Measurements from ENCODE around the gene GLYAT. TPM values are rescaled to one million over a fixed set of nuclear protein-coding genes. Genes with fewer than 3 reads are reported as not detected.
"Not testable (repeated sequence)": the region's sequence is repeated elsewhere in the genome, so short reads cannot be mapped to it uniquely, and the experiment has no call there.

Gene GLYAT
- total RNA-seq, 6 experiments from 2014 or later, result 62.2 to 399 (median 159) TPM

DNA sequence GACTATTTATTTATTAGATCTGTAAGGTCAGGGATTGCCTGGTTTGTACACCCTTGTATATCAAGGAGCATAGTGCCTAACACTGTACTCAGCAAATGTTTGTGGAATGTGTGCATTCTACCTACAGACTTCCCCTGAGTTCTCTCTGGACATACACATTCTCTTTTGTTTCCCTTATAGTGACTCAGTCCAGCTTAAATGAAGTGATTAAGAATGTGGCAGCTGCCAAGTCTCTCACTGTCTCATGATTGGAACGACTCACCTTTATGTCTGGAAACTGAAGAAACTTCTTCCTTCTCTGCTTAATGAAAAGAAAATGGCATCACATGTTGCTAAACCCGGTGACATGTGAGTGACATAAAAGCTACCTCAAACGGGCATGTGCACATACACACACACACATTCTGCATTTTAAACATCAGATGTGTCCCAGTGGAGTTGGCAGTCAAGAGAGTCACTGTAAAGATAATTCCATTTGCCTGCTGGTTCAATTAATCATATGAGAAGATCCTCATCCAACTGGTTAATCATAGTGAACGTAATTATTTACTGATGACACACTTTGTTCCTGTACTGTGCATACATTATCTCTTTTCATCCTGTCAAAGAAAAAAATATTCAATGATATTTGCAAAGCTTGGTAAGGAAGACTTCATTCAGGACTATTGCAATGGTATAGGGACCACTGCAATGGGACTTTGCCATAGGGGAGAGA, 42.8 kb downstream of the GLYAT start:
- Histone ChIP-seq H3K9me3 (no peaks in the 10 kb centered on the region), H3K4me1 (no peaks in the 10 kb centered on the region), H3K27ac (no peak overlapping the region), H3K4me3 (no peak overlapping the region), H3K36me3 (no peaks in the 10 kb centered on the region), H3K27me3 (no peaks in the 10 kb centered on the region)
- WGBS (ENCODE audit: insufficient coverage, low coverage, low lambda C conversion rate, missing lambda C conversion rate), result 82% methylated on average over 4 of the region's 4 CpGs
- intact Hi-C loops (cut with DNase I), result no loop called here
- no peak for DNase-seq
- TF ChIP-seq, protein P1, sequence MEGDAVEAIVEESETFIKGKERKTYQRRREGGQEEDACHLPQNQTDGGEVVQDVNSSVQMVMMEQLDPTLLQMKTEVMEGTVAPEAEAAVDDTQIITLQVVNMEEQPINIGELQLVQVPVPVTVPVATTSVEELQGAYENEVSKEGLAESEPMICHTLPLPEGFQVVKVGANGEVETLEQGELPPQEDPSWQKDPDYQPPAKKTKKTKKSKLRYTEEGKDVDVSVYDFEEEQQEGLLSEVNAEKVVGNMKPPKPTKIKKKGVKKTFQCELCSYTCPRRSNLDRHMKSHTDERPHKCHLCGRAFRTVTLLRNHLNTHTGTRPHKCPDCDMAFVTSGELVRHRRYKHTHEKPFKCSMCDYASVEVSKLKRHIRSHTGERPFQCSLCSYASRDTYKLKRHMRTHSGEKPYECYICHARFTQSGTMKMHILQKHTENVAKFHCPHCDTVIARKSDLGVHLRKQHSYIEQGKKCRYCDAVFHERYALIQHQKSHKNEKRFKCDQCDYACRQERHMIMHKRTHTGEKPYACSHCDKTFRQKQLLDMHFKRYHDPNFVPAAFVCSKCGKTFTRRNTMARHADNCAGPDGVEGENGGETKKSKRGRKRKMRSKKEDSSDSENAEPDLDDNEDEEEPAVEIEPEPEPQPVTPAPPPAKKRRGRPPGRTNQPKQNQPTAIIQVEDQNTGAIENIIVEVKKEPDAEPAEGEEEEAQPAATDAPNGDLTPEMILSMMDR (IDR thresholded peaks at IDR 0.05), result no peak
- no peak for TF ChIP-seq POLR2A (IDR thresholded peaks at IDR 0.05)
- no peak for ATAC-seq

DNA sequence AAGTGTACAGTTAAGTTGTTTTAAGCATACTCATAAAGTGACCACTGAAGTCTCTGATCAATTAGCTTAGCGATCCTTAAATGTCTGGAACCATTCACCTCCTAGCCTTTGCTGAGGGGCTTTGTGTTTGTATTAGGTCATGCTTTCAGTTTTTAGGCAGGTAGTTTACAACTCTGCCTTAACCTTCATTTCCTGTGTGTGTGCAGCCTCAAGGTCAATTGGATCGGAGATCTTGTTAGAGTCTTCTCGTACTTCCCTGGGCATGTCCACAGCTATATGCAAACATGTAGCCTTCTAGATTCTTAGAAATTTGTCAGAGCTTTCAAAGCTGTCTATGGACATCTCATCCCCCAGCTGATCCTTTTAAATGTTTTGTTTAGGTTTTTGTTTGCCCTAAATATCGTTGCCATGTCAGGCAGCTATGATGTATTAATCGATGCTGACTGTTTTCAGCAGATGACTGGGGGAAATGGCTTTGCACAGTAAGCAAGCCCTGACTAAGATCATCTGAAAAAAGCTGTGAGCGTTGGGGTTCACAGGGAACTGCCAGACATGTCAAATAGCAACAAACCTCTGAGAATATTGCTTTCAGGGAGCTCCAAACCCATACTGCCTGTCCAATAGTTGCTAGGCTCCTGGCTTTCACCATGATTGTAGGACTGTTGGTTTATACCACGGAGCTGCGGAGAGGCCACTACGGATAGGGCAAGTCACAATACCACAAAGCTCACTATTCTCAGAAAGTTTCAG, 45.6 kb downstream of the GLYAT start:
- Histone ChIP-seq H3K36me3 (no peaks in the 10 kb centered on the region), H3K27me3 (no peaks in the 10 kb centered on the region), H3K4me3 (no peak overlapping the region), H3K27ac (no peak overlapping the region), H3K4me1 (no peaks in the 10 kb centered on the region), H3K9me3 (no peaks in the 10 kb centered on the region)
- TF ChIP-seq POLR2A (IDR thresholded peaks at IDR 0.05), result no peak
- TF ChIP-seq, protein P1 (IDR thresholded peaks at IDR 0.05), result no peak
- ATAC-seq, result no peak
- intact Hi-C loops (cut with DNase I), result no loop called here
- DNase-seq, result no peak
- 72% methylated on average over 9 of the region's 9 CpGs for WGBS (ENCODE audit: insufficient coverage, low coverage, low lambda C conversion rate, missing lambda C conversion rate)

GRCh38 chr11:58682660-58683059, 49.1 kb downstream of the GLYAT start:
- 85% methylated on average over 3 of the region's 3 CpGs for WGBS (ENCODE audit: insufficient coverage, low coverage, low lambda C conversion rate, missing lambda C conversion rate)
- H3K27me3 ChIP-seq; DNase-seq; H3K36me3 ChIP-seq; H3K4me1 ChIP-seq; ATAC-seq; intact Hi-C loops (cut with DNase I); H3K9me3 ChIP-seq; H3K4me3 ChIP-seq; H3K27ac ChIP-seq: not testable (repeated sequence)

DNA sequence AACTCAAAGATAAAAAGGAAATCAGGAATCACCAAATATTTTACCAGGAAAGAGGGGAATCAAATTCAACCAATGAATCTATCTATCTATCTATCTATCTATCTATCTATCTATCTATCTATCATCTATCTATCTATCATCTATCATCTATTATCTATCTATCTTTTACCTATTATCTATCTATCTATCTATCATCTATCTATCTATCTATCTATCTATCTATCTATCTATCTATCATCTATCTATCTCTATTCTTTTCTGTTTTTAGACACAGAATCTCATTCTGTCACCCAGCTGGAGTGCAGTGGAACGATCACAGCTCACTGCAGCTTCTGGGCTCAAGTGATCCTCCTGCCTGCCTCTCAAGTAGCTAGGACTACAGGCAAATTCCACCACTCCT, 54.2 kb downstream of the GLYAT start:
- H3K27me3 ChIP-seq; H3K4me1 ChIP-seq; H3K36me3 ChIP-seq; H3K4me3 ChIP-seq; H3K9me3 ChIP-seq; ATAC-seq; intact Hi-C loops (cut with DNase I); H3K27ac ChIP-seq; DNase-seq: not testable (repeated sequence)
- 64% methylated on average over 1 of the region's 1 CpG for WGBS (ENCODE audit: insufficient coverage, low coverage, low lambda C conversion rate, missing lambda C conversion rate)

DNA sequence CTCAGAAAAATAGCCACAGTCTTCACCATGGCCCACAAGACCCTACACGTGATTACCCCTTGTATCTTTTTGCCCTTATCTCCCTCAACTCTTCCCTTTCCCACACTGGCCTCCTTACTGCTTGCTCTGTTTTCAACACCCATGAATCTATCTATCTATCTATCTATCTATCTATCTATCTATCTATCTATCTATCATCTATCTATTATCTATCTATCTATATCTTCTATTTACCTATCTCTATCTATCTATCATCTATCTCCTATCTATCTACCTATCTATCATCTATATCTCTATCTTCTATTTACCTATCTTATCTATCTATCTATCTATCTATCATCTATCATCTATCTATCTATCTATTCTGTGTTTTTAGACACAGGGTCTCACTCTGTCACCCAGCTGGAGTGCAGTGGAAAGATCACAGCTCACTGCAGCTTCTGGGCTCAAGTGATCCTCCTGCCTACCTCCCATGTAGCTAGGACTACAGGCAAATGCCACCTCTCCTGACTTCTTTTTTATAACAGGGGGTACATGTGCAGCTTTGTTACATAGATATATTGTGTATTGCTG, 55.1 kb downstream of the GLYAT start:
- DNase-seq, result no peak

More for the DNA sequence above, 55.1 kb downstream of the GLYAT start:
- no peak overlapping the region for H3K27ac ChIP-seq
- 53% methylated on average over 1 of the region's 1 CpG for WGBS (ENCODE audit: insufficient coverage, low coverage, low lambda C conversion rate, missing lambda C conversion rate)
- ATAC-seq, result no peak
- intact Hi-C loops (cut with DNase I), result no loop called here
- H3K4me3 ChIP-seq, result no peak overlapping the region
- no peak for TF ChIP-seq POLR2A (IDR thresholded peaks at IDR 0.05)
- TF ChIP-seq, protein P1 (IDR thresholded peaks at IDR 0.05), result no peak
- H3K36me3 ChIP-seq, result no peaks in the 10 kb centered on the region
- peaks cover 0 to 4% (median 0%) of the 10 kb centered on the region in 4 donors for H3K4me1 ChIP-seq
- no peaks in the 10 kb centered on the region for H3K9me3 ChIP-seq
- no peaks in the 10 kb centered on the region for H3K27me3 ChIP-seq

Measured in right lobe of liver (tissue), 6 donors.